GM12892 (cell line): Measurements from ENCODE around the gene FARP1.

Experiments
- DNase-seq: peaks from one replicate; pipeline ENCODE4 v3.0.0; 2011; ENCODE audit not compliant: insufficient read length
- FAIRE-seq: peaks from 2 replicates; lab custom pipeline; 2011; peaks lifted over from hg19 to GRCh38; lab: Jason Lieb, UNC
- POLR2A ChIP-seq: IDR thresholded peaks from 2 replicates; pipeline ENCODE4 v1.6.1; 2011; ENCODE audit warnings: low read depth, low read length, control low read depth
- POLR2AphosphoS5 ChIP-seq: IDR thresholded peaks from 2 replicates; pipeline ENCODE4 v1.6.1; 2011; ENCODE audit warnings: low read depth, low read length, control low read depth
- TAF1 ChIP-seq: IDR thresholded peaks from 2 replicates; pipeline ENCODE4 v1.6.1; 2011; ENCODE audit warnings: low read depth, mild to moderate bottlenecking, control low read depth, low read length, borderline replicate concordance

The FARP1 gene

DNA sequence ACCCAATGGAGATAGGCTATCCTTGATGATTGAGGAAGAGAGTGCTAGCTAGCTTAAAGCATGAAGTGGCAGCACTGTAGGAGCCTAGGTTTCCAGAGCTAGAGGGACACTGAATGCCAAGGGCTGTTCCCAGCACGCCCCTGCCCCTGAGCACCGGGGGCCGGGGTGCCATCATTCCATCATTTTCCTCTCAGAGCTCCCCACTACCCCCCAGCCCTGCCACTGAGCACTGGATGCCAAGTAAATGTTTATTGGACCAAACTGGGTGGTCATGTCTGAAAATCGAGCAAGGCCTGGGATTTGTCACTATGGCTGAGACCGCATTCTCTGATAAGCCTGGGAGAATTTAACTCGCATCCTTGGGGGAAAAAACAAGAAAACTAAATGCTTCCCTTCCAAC, 291.2 kb downstream of the FARP1 start:
- FAIRE-seq (no peak), DNase-seq (no peak)
- no peak for TF ChIP-seq POLR2AphosphoS5
- no peak for TF ChIP-seq TAF1
- TF ChIP-seq POLR2A, result no peak

DNA sequence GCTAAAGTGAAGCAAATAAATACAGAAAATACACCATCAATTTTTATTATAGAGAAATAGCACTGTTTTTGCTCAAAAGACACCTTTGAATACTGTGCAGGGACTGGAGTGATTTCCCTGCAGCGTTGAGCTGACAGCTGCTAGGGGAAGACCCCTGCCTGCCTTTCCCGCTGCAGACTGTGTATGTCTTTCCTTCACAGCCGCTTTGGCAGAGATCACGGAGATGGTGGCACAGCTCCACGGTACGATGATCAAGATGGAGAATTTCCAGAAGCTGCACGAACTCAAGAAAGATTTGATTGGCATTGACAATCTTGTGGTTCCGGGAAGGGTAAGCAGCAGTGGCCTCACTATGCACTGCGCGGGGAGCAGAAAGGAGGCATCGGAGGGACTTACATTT, 292.5 kb downstream of the FARP1 start:
- no peak for DNase-seq
- no peak for TF ChIP-seq TAF1
- no peak for TF ChIP-seq POLR2A
- TF ChIP-seq POLR2AphosphoS5, result no peak
- no peak for FAIRE-seq

DNA sequence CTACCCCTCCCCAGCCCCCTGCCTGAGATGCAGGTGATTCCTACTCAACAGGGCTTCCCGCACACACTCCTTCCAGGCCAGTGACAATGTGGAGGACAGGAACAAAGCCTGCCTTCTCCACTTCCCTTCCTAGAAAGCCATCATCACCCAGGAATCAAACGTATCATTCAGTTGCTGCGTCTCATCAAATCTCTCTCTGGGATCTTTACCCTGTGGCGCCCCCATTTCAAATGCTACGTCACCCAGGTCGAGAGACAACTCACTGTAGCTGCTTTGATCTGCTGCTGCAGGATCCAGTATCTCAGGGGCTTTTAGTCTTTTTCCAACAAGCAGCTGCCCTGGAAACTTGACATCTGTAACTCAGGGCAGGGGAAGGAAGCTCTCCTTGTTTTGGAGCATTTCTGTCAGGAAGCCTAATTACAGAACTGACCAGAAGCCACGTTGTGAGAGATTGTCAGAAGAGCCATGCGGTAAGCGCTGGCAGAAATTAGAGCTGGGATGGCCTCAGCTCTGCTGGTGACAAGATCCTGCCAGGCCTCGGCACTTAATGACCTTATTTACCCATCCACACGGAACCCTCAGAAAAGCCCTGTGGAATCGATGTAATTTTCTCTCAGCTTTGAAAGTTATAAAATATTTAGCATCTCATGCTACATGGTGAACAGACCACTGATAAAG, 293.5 kb downstream of the FARP1 start:
- DNase-seq (no peak), FAIRE-seq (no peak)
- no peak for TF ChIP-seq POLR2A

DNA sequence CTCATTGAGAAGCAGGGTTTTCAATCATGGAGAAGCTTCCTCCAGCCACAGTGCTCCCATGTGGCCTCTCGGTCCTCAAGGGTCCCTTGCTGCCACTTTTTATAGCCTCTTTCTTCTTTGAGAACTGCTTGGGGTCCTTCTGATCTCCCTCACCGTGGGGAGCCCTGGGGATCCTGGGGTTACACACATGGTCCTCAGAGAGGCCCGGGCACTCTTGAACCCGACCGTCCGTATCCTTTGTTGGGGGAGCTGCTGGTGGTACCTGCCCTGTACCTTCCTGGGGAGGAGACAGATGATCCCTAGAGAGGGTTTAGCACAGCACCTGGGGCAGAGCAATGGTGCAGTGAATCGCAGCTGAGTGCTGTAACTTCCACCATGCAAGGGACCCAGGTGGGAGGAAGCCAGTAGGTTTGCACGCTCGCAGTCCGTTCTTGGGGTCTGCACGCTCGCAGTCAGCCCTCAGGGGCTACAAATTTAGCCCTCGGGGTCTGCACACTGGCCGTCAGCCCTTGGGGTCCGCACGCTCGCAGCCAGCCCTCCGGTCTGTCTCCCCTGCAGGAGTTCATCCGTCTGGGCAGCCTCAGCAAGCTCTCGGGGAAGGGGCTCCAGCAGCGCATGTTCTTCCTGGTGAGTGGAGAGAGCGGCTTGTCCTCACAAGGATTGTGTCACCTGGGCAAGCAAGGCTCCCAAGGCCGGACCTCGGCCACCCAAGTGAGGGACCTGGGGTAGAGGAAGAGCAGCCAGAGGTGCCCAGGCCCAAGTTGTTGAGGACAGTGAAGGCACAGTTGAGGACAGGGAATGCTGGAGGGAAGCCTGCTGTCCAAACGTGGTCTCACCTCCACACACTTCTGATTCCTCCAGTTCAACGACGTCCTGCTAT, 295.6 kb downstream of the FARP1 start:
- FAIRE-seq (no peak), DNase-seq (no peak)
- no peak for TF ChIP-seq TAF1
- TF ChIP-seq POLR2AphosphoS5, result no peak
- TF ChIP-seq POLR2A, result no peak

DNA sequence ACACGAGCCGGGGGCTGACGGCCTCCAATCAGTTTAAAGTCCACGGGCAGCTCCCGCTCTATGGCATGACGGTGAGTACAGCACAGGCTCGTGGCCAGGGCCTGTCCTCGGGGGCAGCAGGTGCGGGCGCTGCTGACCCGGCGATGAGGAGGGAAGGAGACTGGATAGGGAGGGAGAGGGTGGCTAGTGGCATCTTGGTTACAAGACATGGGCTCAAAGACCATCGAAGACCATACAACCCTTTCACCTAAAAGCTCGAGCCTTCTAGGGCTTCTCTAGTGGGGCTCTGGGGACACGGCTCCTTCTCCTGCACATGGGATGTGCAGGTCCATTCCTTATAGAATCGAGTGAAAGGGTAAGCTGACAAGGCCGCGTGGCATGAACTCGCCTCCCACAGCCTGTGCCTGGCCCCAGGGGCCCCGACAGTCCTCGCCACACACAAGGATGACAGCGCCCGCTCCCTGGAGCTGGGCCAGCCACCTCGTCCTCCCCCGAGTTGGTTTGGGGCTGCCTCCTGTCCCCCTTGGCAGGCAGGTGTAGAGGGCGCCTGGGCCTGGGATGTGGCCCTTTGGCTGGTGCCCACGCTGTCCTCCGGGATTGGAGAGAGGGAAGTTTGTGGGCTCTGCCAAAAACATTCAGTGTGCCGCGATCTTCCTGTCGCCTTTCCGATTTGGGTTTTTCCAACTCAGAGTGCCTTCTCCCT, 296.4 kb downstream of the FARP1 start:
- TF ChIP-seq POLR2AphosphoS5 (no peak), TAF1 (no peak), POLR2A (no peak)
- FAIRE-seq (no peak), DNase-seq (no peak)

DNA sequence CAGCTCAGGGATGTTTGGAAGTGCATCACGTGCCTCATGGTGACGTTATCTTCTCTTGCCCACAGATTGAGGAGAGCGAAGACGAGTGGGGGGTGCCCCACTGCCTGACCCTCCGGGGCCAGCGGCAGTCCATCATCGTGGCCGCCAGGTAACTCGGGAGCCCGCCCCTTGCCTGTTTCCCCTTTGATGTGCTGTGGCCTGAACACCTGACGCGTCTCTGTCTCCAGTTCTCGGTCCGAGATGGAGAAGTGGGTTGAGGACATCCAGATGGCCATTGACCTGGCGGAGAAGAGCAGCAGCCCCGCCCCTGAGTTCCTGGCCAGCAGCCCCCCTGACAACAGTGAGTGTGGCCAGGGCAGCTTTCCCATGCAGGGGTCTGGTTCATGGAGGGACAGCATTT, 297.0 kb downstream of the FARP1 start:
- TF ChIP-seq POLR2AphosphoS5 (no peak), TAF1 (no peak), POLR2A (no peak)
- DNase-seq, result no peak
- FAIRE-seq, result no peak

DNA sequence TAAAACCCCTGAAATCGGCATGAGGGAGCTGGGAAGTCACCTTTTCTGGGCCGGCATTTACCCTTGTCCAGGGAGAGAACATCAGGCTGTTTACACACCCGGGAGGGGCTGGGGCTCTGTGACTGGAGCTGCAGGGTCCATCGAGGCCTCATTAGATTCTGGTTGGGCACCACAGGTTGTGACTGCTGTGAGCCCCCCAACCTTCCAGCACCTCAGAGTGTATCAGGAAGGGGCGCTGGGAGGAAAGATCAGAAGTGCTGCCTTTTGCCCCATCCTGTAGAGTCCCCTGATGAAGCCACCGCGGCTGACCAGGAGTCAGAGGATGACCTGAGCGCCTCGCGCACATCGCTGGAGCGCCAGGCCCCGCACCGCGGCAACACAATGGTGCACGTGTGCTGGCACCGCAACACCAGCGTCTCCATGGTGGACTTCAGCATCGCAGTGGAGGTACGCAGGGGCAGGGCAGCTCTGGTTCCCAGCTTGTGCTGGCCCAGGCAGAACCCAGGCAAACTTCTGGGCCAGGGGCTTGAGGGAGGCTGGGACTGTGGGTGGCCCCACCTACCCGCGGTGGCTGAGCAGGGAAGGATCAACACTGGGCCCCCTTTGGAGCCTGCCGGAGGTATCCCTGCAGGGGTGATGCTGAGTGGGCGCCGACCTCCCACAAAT, 297.6 kb downstream of the FARP1 start:
- no peak for FAIRE-seq
- DNase-seq, result no peak

DNA sequence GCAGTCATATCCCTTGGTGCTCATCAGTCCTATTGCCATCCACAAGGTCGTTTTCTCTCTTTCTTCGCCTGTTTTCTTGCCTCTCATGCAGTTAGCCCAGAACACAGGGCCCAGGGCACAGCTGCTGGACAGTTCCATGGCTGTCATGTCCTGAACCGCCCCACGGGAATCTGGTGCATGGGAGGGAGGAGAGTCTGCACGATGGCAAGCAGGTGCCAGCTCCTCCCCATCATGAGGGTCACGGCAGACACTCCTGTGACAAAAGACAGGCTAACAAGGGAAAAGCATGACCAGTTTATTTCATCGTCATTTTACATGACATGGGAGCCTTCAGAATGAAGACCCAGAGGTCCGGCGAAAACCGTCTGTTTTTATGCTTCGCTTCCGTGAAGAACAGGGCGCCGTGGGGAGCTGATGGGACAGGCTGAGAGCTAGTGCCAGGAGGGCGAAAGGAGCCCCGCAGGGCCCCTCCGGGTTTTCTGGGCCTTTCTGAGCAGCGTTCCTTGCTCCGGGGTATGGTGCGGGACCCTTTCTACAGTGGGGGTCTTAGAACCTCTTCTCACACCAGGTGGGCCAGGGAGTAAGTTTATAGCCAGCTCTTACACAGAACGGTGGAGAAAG, 298.3 kb downstream of the FARP1 start:
- no peak for TF ChIP-seq POLR2AphosphoS5
- no peak for TF ChIP-seq POLR2A
- no peak for TF ChIP-seq TAF1
- no peak for FAIRE-seq

More for the DNA sequence above, 297.6 kb downstream of the FARP1 start:
- TF ChIP-seq POLR2AphosphoS5, result no peak
- no peak for TF ChIP-seq POLR2A
- TF ChIP-seq TAF1, result no peak

DNA sequence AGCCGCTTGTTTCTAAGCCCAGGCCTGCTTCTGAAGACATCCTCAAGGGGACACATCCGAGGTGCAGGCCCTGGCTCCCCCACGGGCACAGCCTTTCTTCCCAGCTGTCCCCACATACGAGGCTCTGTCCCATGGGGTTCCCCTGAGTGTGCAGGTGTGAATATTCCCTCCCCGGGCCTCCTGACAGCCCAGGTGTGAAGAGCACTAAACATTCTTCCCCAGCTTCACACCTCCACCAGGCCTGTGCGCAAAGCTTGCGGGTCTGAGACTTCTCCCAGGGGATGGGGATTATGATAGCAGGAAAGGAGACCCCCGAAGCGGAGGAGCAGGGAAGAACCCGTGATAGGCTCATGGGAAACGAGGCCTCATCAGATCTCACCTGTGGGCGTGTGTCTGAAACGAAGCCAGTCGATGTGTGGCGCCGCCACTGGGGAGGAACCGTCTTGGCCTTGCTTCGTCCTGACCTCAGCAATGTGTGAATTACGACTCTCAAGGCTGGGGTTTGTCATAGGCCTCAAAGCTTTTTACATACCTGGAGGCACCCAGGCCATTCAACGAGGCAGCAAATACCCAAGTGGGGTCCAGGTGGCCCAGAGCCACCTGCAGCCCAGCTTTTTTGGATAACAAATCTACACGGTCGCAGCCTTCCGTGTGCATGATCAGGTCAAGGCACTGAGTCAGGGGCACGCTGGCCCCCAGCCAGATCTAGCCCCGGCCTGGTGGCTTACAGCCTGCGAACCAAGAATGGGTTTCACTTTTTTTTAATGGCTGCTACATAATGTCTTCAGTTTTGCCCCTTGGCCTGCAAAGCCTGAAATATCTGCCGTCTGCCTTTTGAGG, 299.7 kb downstream of the FARP1 start:
- FAIRE-seq, result no peak
- TF ChIP-seq POLR2A (no peak), TAF1 (no peak), POLR2AphosphoS5 (no peak)
- no peak for DNase-seq

More for the DNA sequence above, 298.3 kb downstream of the FARP1 start:
- DNase-seq, result no peak

DNA sequence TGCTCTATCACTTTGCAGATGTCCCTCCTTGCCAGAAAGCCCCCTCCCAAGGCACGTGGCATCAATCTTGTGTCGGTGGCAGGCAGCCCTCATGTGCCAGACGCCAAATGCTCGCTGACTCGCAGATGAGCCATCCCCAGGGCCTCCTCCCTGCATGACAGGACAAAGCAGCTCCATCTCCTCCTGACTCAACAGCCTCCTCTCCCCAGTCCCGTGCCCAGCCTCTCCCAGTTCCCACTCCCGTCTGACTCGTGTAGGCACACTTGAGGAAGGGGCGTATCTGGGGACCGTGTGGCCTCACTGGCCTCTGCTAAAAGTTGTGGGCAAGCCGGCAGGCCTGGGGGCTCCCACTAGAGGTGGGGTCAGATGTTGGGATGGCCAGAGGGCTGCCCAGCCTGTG, 300.4 kb downstream of the FARP1 start:
- no peak for DNase-seq
- TF ChIP-seq TAF1 (no peak), POLR2AphosphoS5 (no peak), POLR2A (no peak)
- FAIRE-seq, result no peak
